Measurements from ENCODE around the gene UBE2D3. TPM values are rescaled to one million over a fixed set of nuclear protein-coding genes. Genes with fewer than 3 reads are reported as not detected.
"Not testable (repeated sequence)": the region's sequence is repeated elsewhere in the genome, so short reads cannot be mapped to it uniquely, and the experiment has no call there.

The UBE2D3 gene
- 281 TPM for polyA plus RNA-seq
- long read RNA-seq, donor 1, transcript UBE2D3-210 (8 exons, 3,990 nt) = major isoform, 25 of 44 reads
- long read RNA-seq, donor 1, transcript UBE2D3-208 (8 exons, 2,227 nt) = minor isoform, 6 of 44 reads
- long read RNA-seq, donor 1, partial matches to known transcripts = 5 of 44 reads
- long read RNA-seq, donor 1, other reads (novel, unspliced or antisense) = 0 of 44 reads
- long read RNA-seq, donor 2, full-length matches to known transcripts = 80 of 128 reads
- long read RNA-seq, donor 2, partial matches to known transcripts = 48 of 128 reads
- long read RNA-seq, donor 2, other reads (novel, unspliced or antisense) = 0 of 128 reads
- long read RNA-seq, donor 3, full-length matches to known transcripts = 140 of 410 reads
- long read RNA-seq, donor 3, partial matches to known transcripts = 92 of 410 reads
- long read RNA-seq, donor 3, other reads (novel, unspliced or antisense) = 178 of 410 reads
- long read RNA-seq, donor 4, transcript UBE2D3-210 (8 exons, 3,990 nt) = major isoform, 7 of 12 reads
- long read RNA-seq, donor 4, partial matches to known transcripts = 0 of 12 reads
- long read RNA-seq, donor 4, other reads (novel, unspliced or antisense) = 0 of 12 reads
- long read RNA-seq, donor 5, transcript UBE2D3-207 (8 exons, 2,368 nt) = minor isoform, 5 of 29 reads
- long read RNA-seq, donor 5, transcript UBE2D3-210 (8 exons, 3,990 nt) = major isoform, 14 of 29 reads
- long read RNA-seq, donor 5, partial matches to known transcripts = 6 of 29 reads
- long read RNA-seq, donor 5, other reads (novel, unspliced or antisense) = 0 of 29 reads
- long read RNA-seq, donor 6, full-length matches to known transcripts = 69 of 118 reads
- long read RNA-seq, donor 6, partial matches to known transcripts = 37 of 118 reads
- long read RNA-seq, donor 6, other reads (novel, unspliced or antisense) = 12 of 118 reads
- long read RNA-seq, donor 7, full-length matches to known transcripts = 34 of 100 reads
- long read RNA-seq, donor 7, partial matches to known transcripts = 66 of 100 reads
- long read RNA-seq, donor 7, other reads (novel, unspliced or antisense) = 0 of 100 reads
- long read RNA-seq, donor 8, full-length matches to known transcripts = 99 of 132 reads
- long read RNA-seq, donor 8, partial matches to known transcripts = 25 of 132 reads
- long read RNA-seq, donor 8, other reads (novel, unspliced or antisense) = 8 of 132 reads
- long read RNA-seq, donor 9, full-length matches to known transcripts = 69 of 78 reads
- long read RNA-seq, donor 9, partial matches to known transcripts = 9 of 78 reads
- long read RNA-seq, donor 9, other reads (novel, unspliced or antisense) = 0 of 78 reads
- long read RNA-seq, donor 10, full-length matches to known transcripts = 111 of 283 reads
- long read RNA-seq, donor 10, partial matches to known transcripts = 45 of 283 reads
- long read RNA-seq, donor 10, other reads (novel, unspliced or antisense) = 127 of 283 reads
- long read RNA-seq, donor 11, full-length matches to known transcripts = 64 of 75 reads
- long read RNA-seq, donor 11, partial matches to known transcripts = 11 of 75 reads
- long read RNA-seq, donor 11, other reads (novel, unspliced or antisense) = 0 of 75 reads

GRCh38 chr4:102826890-102827673 is at the start of gene UBE2D3:
Gene UBE2D3 (minus strand): TSS chr4:102827551. CDS start chr4:102826508, 1,043 bp downstream.
- H3K27ac ChIP-seq (ENCODE audit: low read length) = peak within 1 kb of the TSS; percentile 100
- no peaks in the 10 kb centered on the region for H3K9me3 ChIP-seq (ENCODE audit: control insufficient read depth, low read depth, low read length)
- no CpG with 5 or more reads among the region's 73 CpGs for WGBS (ENCODE audit: insufficient coverage, low lambda C conversion rate)
- peaks cover 15% of the 10 kb centered on the region for H3K4me1 ChIP-seq (ENCODE audit: control insufficient read depth, insufficient read depth, low read length)
- H3K36me3 ChIP-seq (ENCODE audit: control insufficient read depth, insufficient read depth, low read length) = no peaks in the 10 kb centered on the region
- no peaks in the 10 kb centered on the region for H3K27me3 ChIP-seq (ENCODE audit: control insufficient read depth, insufficient read depth, low read length)
- peak within 1 kb of the TSS; percentile 98 for H3K4me3 ChIP-seq (ENCODE audit: low read length)
- DNase-seq = peak; percentile 96 to 98

- H3K27ac ChIP-seq (ENCODE audit: low read length) = no peak overlapping the region
- peaks cover 5% of the 10 kb centered on the region for H3K36me3 ChIP-seq (ENCODE audit: control insufficient read depth, insufficient read depth, low read length)
- DNase-seq = peak in 1 of 2 donors; percentile 12
- no peaks in the 10 kb centered on the region for H3K27me3 ChIP-seq (ENCODE audit: control insufficient read depth, insufficient read depth, low read length)
- WGBS (ENCODE audit: insufficient coverage, low lambda C conversion rate) = 20% methylated on average over 1 of the region's 2 CpGs
- peaks cover 10% of the 10 kb centered on the region for H3K4me1 ChIP-seq (ENCODE audit: control insufficient read depth, insufficient read depth, low read length)
- H3K9me3 ChIP-seq (ENCODE audit: control insufficient read depth, low read depth, low read length) = no peaks in the 10 kb centered on the region
- no peak overlapping the region for H3K4me3 ChIP-seq (ENCODE audit: low read length)
Measured at GRCh38 chr4:102871772-102872171, 44.4 kb upstream of the UBE2D3 start.

DNA sequence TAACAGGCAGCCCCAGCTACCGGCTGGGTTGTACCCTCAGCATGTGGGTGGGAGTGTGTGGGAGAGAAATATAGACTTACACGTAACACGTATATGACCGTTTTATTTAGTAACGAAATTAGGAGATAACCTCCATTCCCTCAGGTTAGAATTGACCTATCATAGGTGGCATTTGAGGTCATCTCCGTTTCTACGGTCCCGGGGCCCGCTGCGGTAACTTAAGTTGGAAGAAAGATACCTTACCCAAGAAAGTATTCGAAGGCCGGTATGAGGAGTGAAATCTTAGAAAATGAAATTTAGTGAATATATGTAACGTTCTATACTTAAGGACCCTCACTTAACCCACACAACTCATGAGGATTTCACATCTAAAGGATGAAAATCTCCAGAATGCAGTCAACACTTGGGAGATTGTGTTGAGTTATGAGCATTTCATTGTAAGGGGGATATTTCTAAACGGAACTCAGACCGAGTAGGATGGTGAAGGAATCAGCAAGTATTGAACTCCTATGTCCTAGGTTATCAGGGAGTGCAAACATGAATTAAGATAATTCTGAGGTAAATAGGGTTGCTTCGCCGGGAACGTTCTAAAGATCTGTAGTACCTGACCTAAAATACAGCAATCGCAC is 42.3 kb upstream of the UBE2D3 start:
- Histone ChIP-seq H3K9me3 (ENCODE audit: control insufficient read depth, low read depth, low read length) (no peaks in the 10 kb centered on the region), H3K36me3 (ENCODE audit: control insufficient read depth, insufficient read depth, low read length) (peaks cover 4% of the 10 kb centered on the region), H3K27me3 (ENCODE audit: control insufficient read depth, insufficient read depth, low read length) (no peaks in the 10 kb centered on the region), H3K4me1 (ENCODE audit: control insufficient read depth, insufficient read depth, low read length) (peaks cover 10% of the 10 kb centered on the region), H3K27ac (ENCODE audit: low read length) (peak overlapping the region; percentile 99), H3K4me3 (ENCODE audit: low read length) (peak overlapping the region; percentile 65)
- WGBS (ENCODE audit: insufficient coverage, low lambda C conversion rate) = 5% methylated on average over 9 of the region's 19 CpGs
- DNase-seq = no peak

GRCh38 chr4:102868781-102869568 is 41.6 kb upstream of the UBE2D3 start, which contains the start of gene CISD2:
Gene CISD2 (plus strand): TSS chr4:102868992. CDS start chr4:102869085, 93 bp downstream.
- Histone ChIP-seq H3K36me3 (ENCODE audit: control insufficient read depth, insufficient read depth, low read length) (peaks cover 4% of the 10 kb centered on the region), H3K4me1 (ENCODE audit: control insufficient read depth, insufficient read depth, low read length) (peaks cover 10% of the 10 kb centered on the region), H3K9me3 (ENCODE audit: control insufficient read depth, low read depth, low read length) (no peaks in the 10 kb centered on the region), H3K27ac (ENCODE audit: low read length) (peak within 1 kb of the TSS; percentile 99), H3K4me3 (ENCODE audit: low read length) (peak within 1 kb of the TSS; percentile 65), H3K27me3 (ENCODE audit: control insufficient read depth, insufficient read depth, low read length) (no peaks in the 10 kb centered on the region)
- peak; percentile 90 to 97 for DNase-seq
- no CpG with 5 or more reads among the region's 71 CpGs for WGBS (ENCODE audit: insufficient coverage, low lambda C conversion rate)

DNA sequence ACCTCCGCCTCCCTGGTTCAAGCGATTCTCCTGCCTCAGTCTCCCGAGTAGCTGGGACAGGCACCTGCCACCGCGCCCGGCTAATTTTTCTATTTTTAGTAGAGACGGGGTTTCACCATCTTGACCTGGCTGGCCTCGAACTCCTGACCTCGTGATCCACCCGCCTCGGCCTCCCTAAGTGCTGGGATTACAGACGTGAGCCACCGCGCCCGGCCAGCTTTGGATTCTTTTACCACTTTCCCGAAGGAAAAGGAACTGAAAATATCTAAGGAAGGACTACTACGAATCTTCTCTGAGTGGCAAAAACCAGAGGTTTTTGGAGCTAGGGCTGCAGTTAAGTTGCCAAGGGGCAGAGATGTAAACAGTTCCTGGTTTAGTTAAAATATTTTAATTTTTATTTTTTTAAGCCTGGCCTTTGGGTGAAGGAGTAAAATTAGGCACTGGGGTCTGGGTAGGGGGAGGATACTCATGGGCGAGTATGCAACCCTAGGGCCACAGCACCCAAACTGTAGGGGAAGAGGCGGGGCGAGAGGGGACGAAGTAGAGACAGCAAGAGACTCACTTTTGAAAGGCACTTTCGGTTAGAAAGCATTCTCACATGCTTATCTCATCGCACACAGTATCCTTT is 40.9 kb upstream of the UBE2D3 start:
- Histone ChIP-seq H3K4me1 (ENCODE audit: control insufficient read depth, insufficient read depth, low read length) (peaks cover 10% of the 10 kb centered on the region), H3K27me3 (ENCODE audit: control insufficient read depth, insufficient read depth, low read length) (no peaks in the 10 kb centered on the region), H3K9me3 (ENCODE audit: control insufficient read depth, low read depth, low read length) (no peaks in the 10 kb centered on the region), H3K4me3 (ENCODE audit: low read length) (peak overlapping the region; percentile 65), H3K27ac (ENCODE audit: low read length) (peak overlapping the region; percentile 99), H3K36me3 (ENCODE audit: control insufficient read depth, insufficient read depth, low read length) (peaks cover 4% of the 10 kb centered on the region)
- DNase-seq = no peak
- 20% methylated on average over 1 of the region's 23 CpGs for WGBS (ENCODE audit: insufficient coverage, low lambda C conversion rate)

DNA sequence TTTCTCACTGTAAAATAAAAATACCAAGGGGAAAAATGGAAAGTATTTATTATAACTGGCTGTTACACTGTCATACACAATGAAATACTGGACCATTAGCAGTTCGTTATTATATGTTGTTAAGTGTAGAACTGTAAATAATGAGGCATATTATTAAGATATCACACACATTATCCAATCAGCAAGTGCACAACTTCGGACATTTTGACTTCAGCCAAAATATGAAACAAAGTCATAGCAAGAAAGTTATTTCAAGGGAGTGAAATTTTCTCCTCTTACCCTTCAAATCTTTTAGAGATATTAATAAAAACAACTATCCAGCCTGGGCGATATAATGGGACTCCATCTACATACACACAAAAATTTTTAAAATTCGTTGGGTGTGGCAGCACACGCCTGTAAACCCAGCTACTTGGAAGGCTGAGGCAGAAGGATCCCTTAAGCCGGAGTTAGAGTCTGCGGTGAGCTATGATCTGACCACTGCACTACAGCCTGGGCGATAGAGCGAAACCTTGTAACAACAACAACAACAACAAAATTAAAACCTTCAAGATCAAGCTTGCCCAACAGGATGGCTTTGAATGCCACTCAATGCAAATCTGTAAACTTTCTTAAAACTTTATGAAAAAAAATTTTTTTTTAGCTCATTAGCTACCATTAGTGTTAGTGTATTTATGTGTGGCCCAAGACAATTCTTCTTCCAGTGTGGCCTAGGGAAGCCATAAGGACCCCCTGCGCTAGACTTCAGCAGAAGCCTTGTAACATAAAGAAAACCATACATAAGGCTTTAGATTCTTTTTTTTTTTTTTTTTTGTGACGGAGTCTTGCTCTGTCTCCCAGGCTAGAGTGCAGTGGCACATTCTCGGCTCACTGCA is 40.2 kb upstream of the UBE2D3 start:
- Histone ChIP-seq H3K27me3 (ENCODE audit: control insufficient read depth, insufficient read depth, low read length) (no peaks in the 10 kb centered on the region), H3K4me3 (ENCODE audit: low read length) (peak overlapping the region; percentile 65), H3K9me3 (ENCODE audit: control insufficient read depth, low read depth, low read length) (no peaks in the 10 kb centered on the region), H3K27ac (ENCODE audit: low read length) (peak overlapping the region; percentile 99), H3K4me1 (ENCODE audit: control insufficient read depth, insufficient read depth, low read length) (peaks cover 10% of the 10 kb centered on the region), H3K36me3 (ENCODE audit: control insufficient read depth, insufficient read depth, low read length) (no peaks in the 10 kb centered on the region)
- WGBS (ENCODE audit: insufficient coverage, low lambda C conversion rate) = 90% methylated on average over 2 of the region's 12 CpGs
- no peak for DNase-seq

GRCh38 chr4:102865327-102865726 is 38.0 kb upstream of the UBE2D3 start:
- not testable (repeated sequence) for H3K9me3 ChIP-seq (ENCODE audit: control insufficient read depth, low read depth, low read length); H3K4me1 ChIP-seq (ENCODE audit: control insufficient read depth, insufficient read depth, low read length); H3K27ac ChIP-seq (ENCODE audit: low read length); H3K27me3 ChIP-seq (ENCODE audit: control insufficient read depth, insufficient read depth, low read length); DNase-seq; H3K4me3 ChIP-seq (ENCODE audit: low read length); H3K36me3 ChIP-seq (ENCODE audit: control insufficient read depth, insufficient read depth, low read length)
- WGBS (ENCODE audit: insufficient coverage, low lambda C conversion rate) = 100% methylated on average over 2 of the region's 5 CpGs

Data from large intestine (tissue), 12 donors.